Measurements from ENCODE around the gene ATP6V0A4.

The ATP6V0A4 gene

GRCh38 chr7:138729444-138729843, 68.6 kb downstream of the ATP6V0A4 start:
- H3K4me3 ChIP-seq (replicated peaks; ENCODE audit: low read depth, low read length): no peak overlapping the region
- TF ChIP-seq, protein P1, sequence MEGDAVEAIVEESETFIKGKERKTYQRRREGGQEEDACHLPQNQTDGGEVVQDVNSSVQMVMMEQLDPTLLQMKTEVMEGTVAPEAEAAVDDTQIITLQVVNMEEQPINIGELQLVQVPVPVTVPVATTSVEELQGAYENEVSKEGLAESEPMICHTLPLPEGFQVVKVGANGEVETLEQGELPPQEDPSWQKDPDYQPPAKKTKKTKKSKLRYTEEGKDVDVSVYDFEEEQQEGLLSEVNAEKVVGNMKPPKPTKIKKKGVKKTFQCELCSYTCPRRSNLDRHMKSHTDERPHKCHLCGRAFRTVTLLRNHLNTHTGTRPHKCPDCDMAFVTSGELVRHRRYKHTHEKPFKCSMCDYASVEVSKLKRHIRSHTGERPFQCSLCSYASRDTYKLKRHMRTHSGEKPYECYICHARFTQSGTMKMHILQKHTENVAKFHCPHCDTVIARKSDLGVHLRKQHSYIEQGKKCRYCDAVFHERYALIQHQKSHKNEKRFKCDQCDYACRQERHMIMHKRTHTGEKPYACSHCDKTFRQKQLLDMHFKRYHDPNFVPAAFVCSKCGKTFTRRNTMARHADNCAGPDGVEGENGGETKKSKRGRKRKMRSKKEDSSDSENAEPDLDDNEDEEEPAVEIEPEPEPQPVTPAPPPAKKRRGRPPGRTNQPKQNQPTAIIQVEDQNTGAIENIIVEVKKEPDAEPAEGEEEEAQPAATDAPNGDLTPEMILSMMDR (IDR thresholded peaks at IDR 0.05; ENCODE audit: low read length, missing control alignments): no peak
- no peak for DNase-seq (ENCODE audit: low read depth)

GRCh38 chr7:138727336-138728099, 70.5 kb downstream of the ATP6V0A4 start:
- no peak overlapping the region for H3K4me3 ChIP-seq (replicated peaks; ENCODE audit: low read depth, low read length)
- DNase-seq (ENCODE audit: low read depth): no peak
- TF ChIP-seq, protein P1 (IDR thresholded peaks at IDR 0.05; ENCODE audit: low read length, missing control alignments): no peak

DNA sequence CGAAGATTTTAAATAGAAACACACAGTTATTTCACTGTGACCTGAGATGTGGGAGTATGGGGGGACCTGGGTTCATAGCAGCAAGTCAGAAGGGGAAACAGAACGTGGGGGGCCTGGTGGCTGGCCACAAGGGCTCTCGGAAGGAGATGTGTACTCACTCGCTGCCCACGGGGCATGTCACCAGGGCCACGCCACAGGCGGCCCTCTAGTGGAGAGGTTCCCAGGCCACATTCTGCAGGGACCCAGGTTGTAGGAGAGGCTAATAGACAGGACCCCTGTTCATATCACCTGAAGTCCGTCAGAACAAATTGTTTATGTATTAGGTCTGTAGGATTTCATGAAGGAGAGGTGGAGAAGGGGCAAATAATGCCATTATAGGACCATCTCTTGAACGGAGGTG, 71.7 kb downstream of the ATP6V0A4 start:
- no peak overlapping the region for H3K4me3 ChIP-seq (replicated peaks; ENCODE audit: low read depth, low read length)
- no peak for DNase-seq (ENCODE audit: low read depth)
- TF ChIP-seq, protein P1 (IDR thresholded peaks at IDR 0.05; ENCODE audit: low read length, missing control alignments): no peak

DNA sequence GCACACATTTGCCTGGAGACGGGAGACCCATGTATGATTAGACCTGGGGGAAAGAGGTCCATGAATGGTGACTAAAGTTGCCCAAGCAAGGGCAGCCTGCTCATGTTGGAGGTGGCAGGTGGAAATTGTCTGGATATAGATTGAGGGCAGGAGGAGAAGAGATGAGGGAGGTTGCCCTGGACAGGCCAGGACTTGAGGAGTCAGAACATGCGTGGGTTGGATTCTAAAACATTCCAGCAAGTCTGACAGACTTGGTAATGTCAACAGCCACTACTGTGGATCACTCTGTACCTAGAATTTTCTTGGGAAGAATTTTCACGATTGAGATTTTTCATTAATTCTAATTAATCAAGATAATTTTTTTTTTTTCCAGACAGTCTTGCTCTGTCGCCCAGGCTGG, 77.7 kb downstream of the ATP6V0A4 start:
- no peak overlapping the region for H3K4me3 ChIP-seq (replicated peaks; ENCODE audit: low read depth, low read length)
- no peak for DNase-seq (ENCODE audit: low read depth)
- TF ChIP-seq, protein P1 (IDR thresholded peaks at IDR 0.05; ENCODE audit: low read length, missing control alignments): no peak

DNA sequence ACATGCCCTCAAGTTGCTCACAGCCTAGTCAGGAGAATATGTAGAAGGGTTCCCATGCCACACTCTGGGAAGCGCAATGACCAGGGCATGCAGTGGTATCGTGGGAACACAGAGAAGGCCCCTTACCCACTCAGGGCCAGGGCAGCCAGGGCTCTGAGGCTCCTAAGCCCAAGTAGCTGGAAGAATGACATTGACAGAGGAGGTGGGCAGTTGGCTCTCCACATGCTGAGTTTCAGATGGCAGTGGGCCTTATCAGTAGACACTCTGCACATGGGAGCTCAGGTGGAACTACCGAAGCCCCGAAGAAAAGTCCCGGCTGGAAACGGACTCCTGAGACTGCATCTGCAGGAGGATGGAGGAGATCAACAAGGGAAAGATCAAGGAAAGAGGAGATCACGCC, 81.1 kb downstream of the ATP6V0A4 start:
- H3K4me3 ChIP-seq (replicated peaks; ENCODE audit: low read depth, low read length): no peak overlapping the region
- DNase-seq (ENCODE audit: low read depth): no peak
- TF ChIP-seq, protein P1 (IDR thresholded peaks at IDR 0.05; ENCODE audit: low read length, missing control alignments): no peak

GRCh38 chr7:138713191-138713590, 84.8 kb downstream of the ATP6V0A4 start:
- no peak for DNase-seq (ENCODE audit: low read depth)
- no peak overlapping the region for H3K4me3 ChIP-seq (replicated peaks; ENCODE audit: low read depth, low read length)
- TF ChIP-seq, protein P1 (IDR thresholded peaks at IDR 0.05; ENCODE audit: low read length, missing control alignments): no peak

DNA sequence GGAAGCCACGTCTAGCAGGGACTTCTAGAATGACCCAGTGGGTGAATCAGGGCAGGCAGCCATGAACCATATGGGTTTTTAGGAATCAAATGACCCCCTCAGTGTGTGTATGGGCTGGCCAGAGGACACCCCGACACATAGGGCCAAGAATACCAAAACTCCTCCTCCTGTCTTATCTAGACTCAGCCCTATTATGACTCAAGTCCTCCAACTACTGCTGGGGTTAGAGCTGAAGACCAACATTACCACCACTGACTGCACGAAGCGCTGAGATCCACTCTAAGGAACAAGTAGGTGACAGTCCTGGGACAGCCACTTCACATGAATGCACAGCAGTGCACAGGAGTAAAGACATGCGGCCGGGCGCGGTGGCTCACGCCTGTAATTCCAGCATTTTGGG, 85.3 kb downstream of the ATP6V0A4 start:
- no peak for DNase-seq (ENCODE audit: low read depth)
- TF ChIP-seq, protein P1 (IDR thresholded peaks at IDR 0.05; ENCODE audit: low read length, missing control alignments): no peak

More for the DNA sequence above, 85.3 kb downstream of the ATP6V0A4 start:
- H3K4me3 ChIP-seq (replicated peaks; ENCODE audit: low read depth, low read length): no peak overlapping the region

All from fibroblast of pulmonary artery (primary cell).